OCI-LY7 (cell line): Measurements from ENCODE around the gene IDH2. TPM values are rescaled to one million over a fixed set of nuclear protein-coding genes. Genes with fewer than 3 reads are reported as not detected.
A peak's percentile ranks its signal among the peaks of the same experiment; 100 is the strongest.

ENCODE experiments used
- BruUV-seq: library from RNA; stranded (reverse); fragments of 400-500 nt; replicated peaks from 2 replicates; lab custom pipeline; 2021; lab: Mats Ljungman, UMichigan
- CTCF ChIA-PET: fragments of 300-600 bp; sonication (Branson Sonifier 250); formaldehyde crosslinking; loops from one replicate; lab custom pipeline; 2022; ENCODE audit warnings: antibody characterized with exemption; ENCODE audit not compliant: unreplicated experiment; lab: Charles Lee
- POLR2A ChIA-PET: fragments of 300-600 bp; sonication (Branson Sonifier 250); formaldehyde crosslinking; loops from one replicate; lab custom pipeline; 2022; ENCODE audit warnings: antibody characterized with exemption; lab: Charles Lee
- DNase-seq: peaks from one replicate; pipeline ENCODE4 v3.0.0-alpha.2; 2015; ENCODE audit warnings: low spot score
- H2AFZ ChIP-seq: fragments of 200-600 bp; sonication (generic), shearing (Covaris generic); 2 replicates; pipeline ENCODE4 v1.6.1; 2014; ENCODE audit warnings: mild to moderate bottlenecking, antibody characterized with exemption, low read length, moderate library complexity
- H3K27ac ChIP-seq: fragments of 200-600 bp; sonication (generic); 2 replicates; pipeline ENCODE4 v1.5.1; 2014; ENCODE audit warnings: mixed run types, low read depth, mild to moderate bottlenecking, moderate library complexity, low read length, inconsistent platforms; ENCODE audit not compliant: poor library complexity, severe bottlenecking
- H3K36me3 ChIP-seq: fragments of 200-600 bp; sonication (generic); 2 replicates; pipeline ENCODE4 v1.6.1; 2014; ENCODE audit warnings: mild to moderate bottlenecking, antibody characterized with exemption, low read length, moderate library complexity, mixed read lengths; ENCODE audit not compliant: insufficient read depth
- H3K4me1 ChIP-seq: fragments of 200-600 bp; sonication (generic); 2 replicates; pipeline ENCODE4 v1.5.1; 2014; ENCODE audit warnings: mild to moderate bottlenecking, low read length; ENCODE audit not compliant: insufficient read depth, poor library complexity, severe bottlenecking
- H3K4me2 ChIP-seq: fragments of 200-600 bp; sonication (generic); 2 replicates; pipeline ENCODE4 v1.6.1; 2014; ENCODE audit warnings: mild to moderate bottlenecking, low read length
- H3K4me3 ChIP-seq: fragments of 200-600 bp; sonication (generic); 2 replicates; pipeline ENCODE4 v1.5.1; 2014; ENCODE audit warnings: mild to moderate bottlenecking, low read depth, low read length; ENCODE audit not compliant: poor library complexity, severe bottlenecking
- H3K79me2 ChIP-seq: fragments of 200-600 bp; sonication (generic); 2 replicates; pipeline ENCODE4 v1.6.1; 2016; ENCODE audit warnings: low read depth, mild to moderate bottlenecking, low read length, moderate library complexity, mixed read lengths; ENCODE audit not compliant: insufficient read depth
- H3K9me2 ChIP-seq: fragments of 200-600 bp; sonication (generic); 2 replicates; pipeline ENCODE4 v1.6.1; 2016; ENCODE audit warnings: mild to moderate bottlenecking, low read length, mixed read lengths; ENCODE audit not compliant: insufficient read depth
- H3K9me3 ChIP-seq: fragments of 200-600 bp; sonication (generic); 2 replicates; pipeline ENCODE4 v1.6.1; 2014; ENCODE audit warnings: mild to moderate bottlenecking, mixed run types, low read length, mixed read lengths
- H4K20me1 ChIP-seq: fragments of 200-600 bp; sonication (generic); 2 replicates; pipeline ENCODE4 v1.6.1; 2014; ENCODE audit warnings: mild to moderate bottlenecking, antibody characterized with exemption, low read length, moderate library complexity, mixed read lengths; ENCODE audit not compliant: insufficient read depth
- CTCF ChIP-seq: fragments of 200-600 bp; sonication (generic); conservative IDR thresholded peaks from 2 replicates; pipeline ENCODE4 v1.5.1; 2014; ENCODE audit warnings: mild to moderate bottlenecking, antibody characterized with exemption, low read length, moderate library complexity, mixed read lengths
- EZH2phosphoT487 ChIP-seq: fragments of 200-600 bp; sonication (generic); IDR thresholded peaks from 2 replicates; pipeline ENCODE4 v1.6.1; 2018; ENCODE audit warnings: low read depth, borderline replicate concordance, mild to moderate bottlenecking, mixed run types, antibody characterized with exemption, low read length, moderate library complexity, mixed read lengths
- intact Hi-C: fragments of 100-400 bp; cut with micrococcal nuclease; formaldehyde crosslinking; loops from one replicate; pipeline ENCODE4 v1.10.0; 2022; ENCODE audit not compliant: unreplicated experiment
- total RNA-seq, 2 experiments: library from RNA; depleted of rRNA in 1 of 2; stranded (reverse); fragments of >200 nt in 1 of 2; shearing (Covaris generic) in 1 of 2; gene quantifications; 2 replicates each; pipeline ENCODE4 v1.2.3, GENCODE V29; 2014 to 2022

Gene IDH2
- total RNA-seq, 2 experiments from 2014 or later = 220 to 224 TPM

GRCh38 chr15:90064911-90065681 is 37.2 kb downstream of the IDH2 start:
- ChIA-PET CTCF (interaction anchor here (0.6 kb wide), 1 partner anchor 115 kb away, joined by 3 read pairs; no protein-coding TSS in a partner anchor), POLR2A (interaction anchor here (0.7 kb wide), 1 partner anchor 34 kb away, joined by 3 read pairs; no protein-coding TSS in a partner anchor)
- no peak for DNase-seq
- Histone ChIP-seq H3K36me3 (peaks cover 19% of the 10 kb centered on the region), H3K9me2 (no peaks in the 10 kb centered on the region), H3K4me1 (peaks cover 48% of the 10 kb centered on the region), H2AFZ (no peak overlapping the region), H4K20me1 (no peaks in the 10 kb centered on the region), H3K4me3 (no peak overlapping the region), H3K27ac (no peak overlapping the region), H3K9me3 (no peaks in the 10 kb centered on the region), H3K4me2 (no peak overlapping the region), H3K79me2 (peaks cover 5% of the 10 kb centered on the region; the same call in 1 of the 2 replicates)
- no TSS peak for BruUV-seq
- intact Hi-C loops = no loop called here
- no peak for TF ChIP-seq EZH2phosphoT487
- TF ChIP-seq CTCF = no peak

GRCh38 chr15:90063770-90064247 is 38.5 kb downstream of the IDH2 start:
- Histone ChIP-seq H3K79me2 (peaks cover 5% of the 10 kb centered on the region; the same call in 1 of the 2 replicates), H3K4me2 (peak overlapping the region; percentile 76), H3K4me3 (no peak overlapping the region), H3K4me1 (peaks cover 55% of the 10 kb centered on the region), H2AFZ (no peak overlapping the region), H3K9me2 (no peaks in the 10 kb centered on the region), H3K27ac (peak overlapping the region; percentile 83), H3K9me3 (no peaks in the 10 kb centered on the region), H3K36me3 (peaks cover 9% of the 10 kb centered on the region; the same call in 1 of the 2 replicates), H4K20me1 (no peaks in the 10 kb centered on the region)
- POLR2A ChIA-PET = interaction anchor here (0.6 to 1.3 kb wide), 2 partner anchors 29 to 69 kb away, joined by 3 read pairs; no protein-coding TSS in a partner anchor
- BruUV-seq = no TSS peak
- CTCF ChIA-PET = interaction anchor here (0.6 kb wide), 1 partner anchor 137 kb away, joined by 3 read pairs; no protein-coding TSS in a partner anchor
- no peak for TF ChIP-seq EZH2phosphoT487
- TF ChIP-seq CTCF = no peak
- no peak for DNase-seq
- intact Hi-C loops = no loop called here
